Liver (tissue), 9 donors: ENCODE results near the gene NLRP6. TPM values are rescaled to one million over a fixed set of nuclear protein-coding genes. Genes with fewer than 3 reads are reported as not detected.
"Not testable (repeated sequence)": the region's sequence is repeated elsewhere in the genome, so short reads cannot be mapped to it uniquely, and the experiment has no call there.

ENCODE experiments used
- DNase-seq: peaks from one replicate; pipeline ENCODE4 v3.0.0-alpha.2; 2017; ENCODE audit warnings: low spot score
- H3K27ac ChIP-seq, 2 donors: one replicate each; pipeline ENCODE4 v1.7.0; 2013; ENCODE audit warnings: inconsistent platforms in 2 of 2, low read length in 2 of 2, control low read depth in 1 of 2, low read depth in 1 of 2, mild to moderate bottlenecking in 1 of 2
- H3K27me3 ChIP-seq, 4 donors: one replicate each; pipeline versions ENCODE4 v1.6.1 to v1.7.0; 2013; ENCODE audit warnings: low read length in 3 of 4, inconsistent platforms in 1 of 4, mild to moderate bottlenecking in 1 of 4, moderate library complexity in 1 of 4; ENCODE audit not compliant: control insufficient read depth in 4 of 4, insufficient read depth in 4 of 4
- H3K36me3 ChIP-seq, 4 donors: one replicate each; pipeline versions ENCODE4 v1.6.1 to v1.7.0; 2013; ENCODE audit warnings: low read length in 3 of 4, mild to moderate bottlenecking in 3 of 4, low read depth in 1 of 4, moderate library complexity in 1 of 4; ENCODE audit not compliant: control insufficient read depth in 4 of 4, insufficient read depth in 3 of 4
- H3K4me1 ChIP-seq, 4 donors: one replicate each; pipeline versions ENCODE4 v1.6.1 to v1.7.0; 2013; ENCODE audit warnings: low read length in 3 of 4, mild to moderate bottlenecking in 3 of 4, moderate library complexity in 1 of 4; ENCODE audit not compliant: control insufficient read depth in 4 of 4, insufficient read depth in 4 of 4
- H3K4me3 ChIP-seq, 3 donors: one replicate each; pipeline versions ENCODE4 v1.6.1 to v1.7.0; 2013; ENCODE audit warnings: low read length in 3 of 3, control low read depth in 1 of 3, low read depth in 1 of 3, mild to moderate bottlenecking in 1 of 3
- H3K9ac ChIP-seq, 2 donors: one replicate each; pipeline ENCODE4 v1.7.0; 2013; ENCODE audit warnings: low read length in 2 of 2, mild to moderate bottlenecking in 2 of 2, moderate library complexity in 2 of 2, control low read depth in 1 of 2, low read depth in 1 of 2
- H3K9me3 ChIP-seq, 4 donors: one replicate each; pipeline versions ENCODE4 v1.6.1 to v1.7.0; 2013; ENCODE audit warnings: low read length in 3 of 4; ENCODE audit not compliant: control insufficient read depth in 4 of 4
- ATF3 ChIP-seq: IDR thresholded peaks from 2 replicates; pipeline ENCODE4 v1.6.1; 2016; ENCODE audit warnings: antibody characterized with exemption
- CTCF ChIP-seq: fragments of 150-350 bp; IDR thresholded peaks from 2 replicates; pipeline ENCODE4 v1.5.1; 2017; ENCODE audit warnings: improper control_type of control experiment, low read depth, low read length; ENCODE audit not compliant: missing input control
- EGR1 ChIP-seq, 2 donors: IDR thresholded peaks; 2 replicates each; pipeline ENCODE4 v1.6.1; 2016 to 2018; ENCODE audit warnings: antibody characterized with exemption in 2 of 2, low read depth in 2 of 2
- FOXA1 ChIP-seq: IDR thresholded peaks from 2 replicates; pipeline ENCODE4 v1.6.1; 2016; ENCODE audit warnings: antibody characterized with exemption
- GABPA ChIP-seq, 2 donors: IDR thresholded peaks in 1 of 2; conservative IDR thresholded peaks in 1 of 2; 2 replicates each; pipeline ENCODE4 v1.6.1; 2016; ENCODE audit warnings: antibody characterized with exemption in 2 of 2, mild to moderate bottlenecking in 1 of 2, moderate library complexity in 1 of 2
- HNF4A ChIP-seq, 2 donors: conservative IDR thresholded peaks; 2 replicates each; pipeline ENCODE4 v1.6.1; 2016; ENCODE audit warnings: antibody characterized with exemption in 2 of 2, mild to moderate bottlenecking in 2 of 2
- JUND ChIP-seq, 2 donors: IDR thresholded peaks; 2 replicates each; pipeline ENCODE4 v1.6.1; 2016; ENCODE audit warnings: antibody characterized with exemption in 2 of 2
- MAX ChIP-seq: IDR thresholded peaks from 2 replicates; pipeline ENCODE4 v1.6.1; 2016; ENCODE audit warnings: antibody characterized with exemption
- REST ChIP-seq: IDR thresholded peaks from 2 replicates; pipeline ENCODE4 v1.6.1; 2016; ENCODE audit warnings: antibody characterized with exemption, mild to moderate bottlenecking
- RXRA ChIP-seq, 2 donors: IDR thresholded peaks; 2 replicates each; pipeline ENCODE4 v1.6.1; 2017 to 2018; ENCODE audit warnings: antibody characterized with exemption in 2 of 2, mild to moderate bottlenecking in 1 of 2
- SP1 ChIP-seq: IDR thresholded peaks from 2 replicates; pipeline ENCODE4 v1.6.1; 2018; ENCODE audit warnings: antibody characterized with exemption, mild to moderate bottlenecking
- TAF1 ChIP-seq: conservative IDR thresholded peaks from 2 replicates; pipeline ENCODE4 v1.6.1; 2016; ENCODE audit warnings: antibody characterized with exemption, mild to moderate bottlenecking
- ZBTB33 ChIP-seq: IDR thresholded peaks from 2 replicates; pipeline ENCODE4 v1.6.1; 2016; ENCODE audit warnings: antibody characterized with exemption
- WGBS: extraction: QIAGEN DNeasy Blood & Tissue Kit; methylation state at CpG from one replicate; pipeline ENCODE4 v1.1.7; 2013; 5-methylcytosine and 5-hydroxymethylcytosine counted together
- polyA plus RNA-seq, 2 donors: library from polyadenylated mRNA; stranded (reverse) in 1 of 2; unstranded in 1 of 2; fragments of 200-250 nt in 1 of 2; fragments of >200 nt in 1 of 2; fragmentation: Nextera tagmentation in 1 of 2; extraction: Ambion mirVana in 1 of 2; gene quantifications; one replicate each; pipeline versions ENCODE4 v1.2.1 to v1.2.3, GENCODE V29; 2013 to 2015
- total RNA-seq, 2 donors: library from RNA; depleted of rRNA; stranded (reverse); fragments of >200 nt; gene quantifications; one replicate each; pipeline ENCODE4 v1.2.3, GENCODE V29; 2014
- donor health status: healthy.
- donor health status: healthy.
- donor health status: healthy.
- donor health status: healthy.
- donor health status: healthy.

The NLRP6 gene
- total and polyA plus RNA-seq, 4 donors, result 0.05 to 5.7 (median 0.97) TPM

GRCh38 chr11:331358-332060 is 53.3 kb downstream of the NLRP6 start:
- TF ChIP-seq TAF1 (no peak), ATF3 (no peak), ZBTB33 (no peak)
- Histone ChIP-seq H3K36me3 (no peaks in the 10 kb centered on the region), H3K9ac (no peak overlapping the region), H3K4me1 (peaks cover 0 to 10% (median 9%) of the 10 kb centered on the region in 4 donors), H3K27me3 (no peaks in the 10 kb centered on the region), H3K4me3 (no peak overlapping the region), H3K27ac (no peak overlapping the region), H3K9me3 (no peaks in the 10 kb centered on the region)
- 93% methylated on average over 19 of the region's 19 CpGs for WGBS
- DNase-seq, result no peak

DNA sequence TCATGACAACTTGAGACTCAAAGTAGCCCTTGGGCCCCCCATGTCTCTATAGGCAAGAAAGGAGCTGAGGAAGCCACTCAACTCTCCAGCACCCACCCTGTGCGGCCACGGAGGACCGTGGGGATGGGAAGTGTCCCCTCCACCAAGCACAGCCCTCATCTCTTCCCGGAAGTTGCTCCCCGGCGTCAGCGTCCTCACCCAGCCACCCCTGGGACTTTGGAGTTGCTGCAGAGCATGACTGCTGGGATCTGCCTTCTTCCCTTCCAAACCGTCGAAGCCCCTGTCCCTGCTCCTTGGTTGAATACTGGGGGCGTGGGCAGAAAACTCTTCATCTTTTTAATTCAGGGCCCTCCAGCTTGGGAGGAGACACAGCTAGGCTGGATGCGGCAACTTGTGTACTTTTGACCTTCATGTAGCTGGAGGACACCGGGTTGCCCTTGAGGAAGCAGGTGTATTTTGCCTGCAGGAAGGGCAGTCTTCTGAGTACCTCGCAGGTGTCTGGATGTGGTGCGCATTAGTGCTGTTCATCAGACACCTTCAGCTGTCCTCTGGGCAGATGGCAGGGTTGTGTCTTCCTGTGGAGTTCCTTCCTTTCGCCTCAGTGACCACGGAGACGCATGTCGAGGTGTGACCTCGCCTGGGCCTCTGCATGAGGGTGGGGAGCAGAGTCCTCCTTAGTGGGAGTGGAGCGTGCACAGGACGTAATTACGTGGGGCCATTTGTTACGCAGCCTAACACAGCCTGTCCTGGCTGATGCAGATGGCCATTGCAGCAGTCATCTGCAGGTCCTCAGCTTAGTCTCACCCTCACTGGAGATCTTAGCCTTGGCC is 54.7 kb downstream of the NLRP6 start:
- no peak for DNase-seq
- Histone ChIP-seq H3K36me3 (no peaks in the 10 kb centered on the region), H3K27me3 (no peaks in the 10 kb centered on the region), H3K9ac (no peak overlapping the region), H3K4me3 (no peak overlapping the region), H3K4me1 (peaks cover 0 to 3% (median 1%) of the 10 kb centered on the region in 4 donors), H3K9me3 (no peaks in the 10 kb centered on the region), H3K27ac (no peak overlapping the region)
- TF ChIP-seq HNF4A (conservative IDR thresholded peaks at IDR 0.05), result no peak
- TF ChIP-seq RXRA (IDR thresholded peaks at IDR 0.05), result no peak
- no peak for TF ChIP-seq EGR1 (IDR thresholded peaks at IDR 0.05; ENCODE audit: low read depth in 2 of 2)
- no peak for TF ChIP-seq ATF3
- TF ChIP-seq MAX, result no peak
- no peak for TF ChIP-seq CTCF
- no peak for TF ChIP-seq GABPA (IDR thresholded peaks at IDR 0.05 in 1 of 2, conservative IDR thresholded peaks at IDR 0.05 in 1 of 2)
- no peak for TF ChIP-seq JUND (IDR thresholded peaks at IDR 0.05)
- TF ChIP-seq TAF1, result no peak
- no peak for TF ChIP-seq SP1
- no peak for TF ChIP-seq FOXA1
- no peak for TF ChIP-seq REST
- WGBS, result 93% methylated on average over 23 of the region's 23 CpGs

DNA sequence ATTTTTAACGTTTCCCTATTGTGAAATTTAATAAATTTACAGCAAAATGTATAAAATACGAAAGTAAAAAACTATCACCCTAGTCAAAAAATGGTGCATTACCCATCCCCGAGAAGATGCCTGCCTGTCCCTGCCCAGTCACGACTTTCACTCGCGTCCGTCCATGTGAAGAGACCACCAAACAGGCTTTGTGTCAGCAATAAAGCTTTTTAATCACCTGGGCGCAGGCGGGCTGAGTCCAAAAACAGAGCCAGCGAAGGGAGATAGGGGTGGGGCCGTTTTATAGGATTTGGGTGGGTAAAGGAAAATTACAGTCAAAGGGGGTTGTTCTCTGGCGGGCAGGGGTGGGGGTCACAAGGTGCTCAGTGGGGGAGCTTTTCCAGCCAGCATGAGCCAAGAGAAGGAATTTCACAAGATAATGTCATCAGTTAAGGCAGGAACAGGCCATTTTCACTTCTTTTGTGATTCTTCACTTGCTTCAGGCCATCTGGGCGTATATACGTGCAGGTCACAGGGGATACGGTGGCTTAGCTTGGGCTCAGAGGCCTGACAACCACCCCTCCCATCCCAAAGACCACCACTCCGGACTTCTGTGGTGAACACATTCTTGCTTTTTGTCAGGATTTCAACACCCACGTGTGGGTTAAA is 55.5 kb downstream of the NLRP6 start:
- 90% methylated on average over 17 of the region's 17 CpGs for WGBS
- not testable (repeated sequence) for DNase-seq, H3K36me3 ChIP-seq, H3K27ac ChIP-seq, H3K4me3 ChIP-seq, H3K9me3 ChIP-seq, H3K9ac ChIP-seq, H3K27me3 ChIP-seq, H3K4me1 ChIP-seq
